Testis (tissue), 3 donors: ENCODE measurements around the gene CFAP69. TPM values are rescaled to one million over a fixed set of nuclear protein-coding genes. Genes with fewer than 3 reads are reported as not detected.

Experiments used
- DNase-seq: peaks from one replicate; pipeline ENCODE4 v3.0.0-alpha.2; 2019
- H3K27ac ChIP-seq, 2 donors: fragments of 200-600 bp; sonication (generic); one replicate each; pipeline ENCODE4 v1.5.1; 2019
- H3K27me3 ChIP-seq: fragments of 200-600 bp; sonication (generic); one replicate; pipeline ENCODE4 v1.5.1; 2019
- H3K36me3 ChIP-seq: fragments of 200-600 bp; sonication (generic); one replicate; pipeline ENCODE4 v1.5.1; 2017; ENCODE audit warnings: low read depth; ENCODE audit errors: missing control alignments
- H3K4me1 ChIP-seq: fragments of 200-600 bp; sonication (generic); one replicate; pipeline ENCODE4 v1.5.1; 2019
- H3K4me3 ChIP-seq, 2 donors: fragments of 200-600 bp; sonication (generic); one replicate each; pipeline ENCODE4 v1.5.1; 2017 to 2019
- H3K9me3 ChIP-seq: fragments of 200-600 bp; sonication (generic); one replicate; pipeline ENCODE4 v1.5.1; 2017
- POLR2A ChIP-seq: fragments of 450-650 bp; IDR thresholded peaks from one replicate; pipeline ENCODE4 v1.6.1; 2017; ENCODE audit warnings: antibody characterized with exemption, mild to moderate bottlenecking, moderate library complexity
- WGBS, 2 donors: methylation state at CpG; one replicate each; pipeline ENCODE4 v1.1.5; 2018; 5-methylcytosine and 5-hydroxymethylcytosine counted together
- intact Hi-C: fragments of 100-400 bp; cut with DNase I; formaldehyde crosslinking; loops from one replicate; pipeline ENCODE4 v1.15.1; 2023; ENCODE audit warnings: low total_unique reads
- polyA plus RNA-seq: library from polyadenylated mRNA; stranded (reverse); fragments of 350-450 nt; fragmentation: Illumina TruSeq; extraction: RNeasy Lipid Tissue Mini Kit (QIAGEN cat#74804); gene quantifications from one replicate; pipeline ENCODE4 v1.2.3, GENCODE V29; 2014; ENCODE audit warnings: low read depth, low replicate concordance; ENCODE audit not compliant: insufficient read depth
- total RNA-seq, 2 donors: library from RNA; depleted of rRNA; stranded (reverse); fragments of >200 nt; gene quantifications; one replicate each; pipeline ENCODE4 v1.2.3, GENCODE V29; 2016
- TF ChIP-seq, protein P1 (sequence below), 3 experiments: fragments of 450-650 bp in 2 of 3; fragments of 200-600 bp in 1 of 3; sonication (generic) in 1 of 3; IDR thresholded peaks; one replicate each; pipeline ENCODE4 v1.5.1; 2016 to 2019; ENCODE audit warnings: antibody characterized with exemption in 3 of 3, mild to moderate bottlenecking in 2 of 3, moderate library complexity in 1 of 3

The CFAP69 gene
- total and polyA plus RNA-seq, 3 donors from 2014 or later = 8.7 to 18.0 (median 9.0) TPM

DNA sequence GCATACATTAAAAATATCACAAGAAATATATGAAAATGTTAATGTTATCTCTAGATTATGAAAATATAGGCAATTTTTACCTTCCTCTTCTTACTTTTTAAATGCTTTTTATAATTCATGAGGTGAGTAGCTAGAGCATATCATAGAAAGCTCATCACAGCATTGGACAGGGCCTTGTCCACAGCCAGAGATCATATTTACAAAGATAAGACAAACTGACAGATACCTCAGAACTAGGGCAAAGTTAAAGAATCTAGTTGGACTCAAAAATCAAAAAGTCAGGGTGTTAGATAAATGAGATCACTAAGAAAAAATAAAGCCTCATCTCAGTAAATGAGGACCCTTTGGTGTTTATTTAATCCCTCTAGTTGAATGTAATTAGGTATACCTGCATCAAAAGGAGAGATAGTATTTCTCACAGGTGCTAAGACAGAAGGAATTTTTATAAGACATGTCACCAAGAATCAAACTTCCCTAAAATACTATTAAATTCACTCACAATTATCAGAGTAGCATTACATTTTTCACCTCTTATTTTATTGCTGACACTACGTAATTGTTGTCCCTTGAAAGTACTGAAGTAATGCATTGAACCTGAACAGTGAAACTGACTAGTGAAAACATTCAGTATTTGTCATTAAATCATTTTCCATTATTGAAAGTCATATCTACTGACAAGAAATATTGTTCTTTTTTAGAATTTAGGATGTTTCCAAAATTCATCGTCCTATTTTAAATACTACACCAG, 25.6 kb downstream of the CFAP69 start:
- no peak for DNase-seq
- H3K36me3 ChIP-seq = no peaks in the 10 kb centered on the region
- TF ChIP-seq POLR2A = no peak
- TF ChIP-seq, protein P1, sequence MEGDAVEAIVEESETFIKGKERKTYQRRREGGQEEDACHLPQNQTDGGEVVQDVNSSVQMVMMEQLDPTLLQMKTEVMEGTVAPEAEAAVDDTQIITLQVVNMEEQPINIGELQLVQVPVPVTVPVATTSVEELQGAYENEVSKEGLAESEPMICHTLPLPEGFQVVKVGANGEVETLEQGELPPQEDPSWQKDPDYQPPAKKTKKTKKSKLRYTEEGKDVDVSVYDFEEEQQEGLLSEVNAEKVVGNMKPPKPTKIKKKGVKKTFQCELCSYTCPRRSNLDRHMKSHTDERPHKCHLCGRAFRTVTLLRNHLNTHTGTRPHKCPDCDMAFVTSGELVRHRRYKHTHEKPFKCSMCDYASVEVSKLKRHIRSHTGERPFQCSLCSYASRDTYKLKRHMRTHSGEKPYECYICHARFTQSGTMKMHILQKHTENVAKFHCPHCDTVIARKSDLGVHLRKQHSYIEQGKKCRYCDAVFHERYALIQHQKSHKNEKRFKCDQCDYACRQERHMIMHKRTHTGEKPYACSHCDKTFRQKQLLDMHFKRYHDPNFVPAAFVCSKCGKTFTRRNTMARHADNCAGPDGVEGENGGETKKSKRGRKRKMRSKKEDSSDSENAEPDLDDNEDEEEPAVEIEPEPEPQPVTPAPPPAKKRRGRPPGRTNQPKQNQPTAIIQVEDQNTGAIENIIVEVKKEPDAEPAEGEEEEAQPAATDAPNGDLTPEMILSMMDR (IDR thresholded peaks at IDR 0.05) = no peak
- no peak overlapping the region for H3K27ac ChIP-seq
- WGBS, 2 donors = 89 to 98% methylated on average over 2 of the region's 2 CpGs
- intact Hi-C loops = no loop called here
- H3K4me3 ChIP-seq = no peak overlapping the region
- no peaks in the 10 kb centered on the region for H3K9me3 ChIP-seq
- no peaks in the 10 kb centered on the region for H3K27me3 ChIP-seq
- H3K4me1 ChIP-seq = no peaks in the 10 kb centered on the region

DNA sequence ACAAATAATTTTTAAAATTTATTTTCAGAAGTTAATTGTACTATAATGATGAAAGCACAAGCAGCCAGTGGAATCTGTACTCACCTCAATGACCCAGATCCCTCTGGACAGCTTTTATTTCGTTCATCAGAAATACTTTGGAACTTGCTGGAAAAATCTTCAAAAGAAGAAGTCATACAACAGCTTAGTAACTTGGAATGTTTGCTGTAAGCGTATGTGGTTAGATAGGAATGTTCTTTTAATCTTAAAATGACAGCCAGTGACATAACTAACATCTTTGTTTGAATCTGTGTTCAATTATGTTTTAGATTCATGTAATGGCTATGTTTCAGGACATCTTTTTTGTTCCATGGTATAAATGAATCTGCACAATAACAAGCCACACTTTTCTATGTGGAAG, 26.8 kb downstream of the CFAP69 start:
- Histone ChIP-seq H3K27ac (no peak overlapping the region), H3K4me1 (no peaks in the 10 kb centered on the region), H3K27me3 (no peaks in the 10 kb centered on the region), H3K36me3 (no peaks in the 10 kb centered on the region), H3K4me3 (no peak overlapping the region), H3K9me3 (no peaks in the 10 kb centered on the region)
- TF ChIP-seq, protein P1 (IDR thresholded peaks at IDR 0.05) = no peak
- no peak for TF ChIP-seq POLR2A
- DNase-seq = no peak
- intact Hi-C loops = no loop called here
- WGBS, 2 donors = 79 to 83% methylated on average over 2 of the region's 2 CpGs

DNA sequence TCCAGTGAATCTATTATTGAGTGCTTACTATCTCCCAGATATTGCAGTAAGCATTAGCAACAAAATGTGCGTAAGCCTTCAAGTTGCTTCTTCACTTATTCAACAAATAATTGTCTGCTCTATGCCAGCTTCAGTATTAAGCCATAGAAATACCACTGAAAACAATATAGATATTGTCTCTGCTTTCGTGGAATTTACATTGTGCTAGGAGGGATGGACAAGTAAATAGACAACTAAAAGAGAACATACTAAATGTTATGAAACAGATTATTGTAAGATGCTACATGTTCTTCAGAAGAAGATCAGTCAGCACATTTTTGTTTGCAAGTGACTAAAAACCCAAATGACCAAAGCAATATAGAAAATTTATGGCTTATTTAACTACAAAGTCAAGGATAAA, 27.3 kb downstream of the CFAP69 start:
- no peak overlapping the region for H3K4me3 ChIP-seq
- WGBS, 2 donors = 94 to 95% methylated on average over 2 of the region's 2 CpGs
- H3K4me1 ChIP-seq = no peaks in the 10 kb centered on the region
- DNase-seq = no peak
- TF ChIP-seq, protein P1 (IDR thresholded peaks at IDR 0.05) = no peak
- TF ChIP-seq POLR2A = no peak
- no peaks in the 10 kb centered on the region for H3K27me3 ChIP-seq
- H3K27ac ChIP-seq = no peak overlapping the region
- no peaks in the 10 kb centered on the region for H3K36me3 ChIP-seq
- no peaks in the 10 kb centered on the region for H3K9me3 ChIP-seq
- intact Hi-C loops = no loop called here

DNA sequence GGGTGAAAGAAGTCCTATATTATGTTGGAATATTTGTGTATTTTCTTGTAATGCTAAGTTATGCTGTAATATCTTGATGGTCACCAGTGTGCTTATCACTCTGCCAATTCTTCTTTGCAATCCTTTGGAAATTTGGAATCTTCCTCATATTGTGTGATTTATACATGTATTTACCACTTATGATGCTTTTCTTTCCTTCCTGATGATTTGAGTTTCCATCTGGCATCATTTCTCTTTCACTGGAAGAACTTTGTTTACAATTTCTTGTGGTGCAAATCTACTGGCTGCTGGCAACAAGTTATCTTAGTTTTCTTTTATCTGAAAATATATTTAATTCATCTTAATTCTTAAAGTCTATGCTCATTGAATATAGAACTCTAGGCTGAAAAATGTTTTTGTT, 29.2 kb downstream of the CFAP69 start:
- no peak for TF ChIP-seq POLR2A
- TF ChIP-seq, protein P1 (IDR thresholded peaks at IDR 0.05) = no peak
- Histone ChIP-seq H3K9me3 (no peaks in the 10 kb centered on the region), H3K36me3 (no peaks in the 10 kb centered on the region), H3K27ac (no peak overlapping the region), H3K4me1 (no peaks in the 10 kb centered on the region), H3K4me3 (no peak overlapping the region), H3K27me3 (no peaks in the 10 kb centered on the region)
- intact Hi-C loops = no loop called here
- DNase-seq = no peak
